Panc1 (cell line): Measurements from ENCODE around the gene RBMS1.

ENCODE experiments used
- CTCF ChIP-seq: fragments of 450-650 bp; IDR thresholded peaks from 2 replicates; pipeline ENCODE4 v1.5.1; 2017; ENCODE audit warnings: mild to moderate bottlenecking
- POLR2AphosphoS5 ChIP-seq: IDR thresholded peaks from 2 replicates; pipeline ENCODE4 v1.6.1; 2012; ENCODE audit warnings: mild to moderate bottlenecking, low read depth, low read length, moderate library complexity
- REST ChIP-seq, 2 experiments: IDR thresholded peaks; 2 replicates each; pipeline ENCODE4 v1.6.1; 2011 to 2012; ENCODE audit warnings: low read depth in 2 of 2, control low read depth in 1 of 2, low read length in 1 of 2, mild to moderate bottlenecking in 1 of 2, moderate library complexity in 1 of 2; ENCODE audit not compliant: insufficient read depth in 1 of 2
- SIN3A ChIP-seq: IDR thresholded peaks from 2 replicates; pipeline ENCODE4 v1.6.1; 2012; ENCODE audit warnings: low read depth, mild to moderate bottlenecking, low read length, moderate library complexity, borderline replicate concordance; ENCODE audit not compliant: insufficient read depth
- TCF7L2 ChIP-seq: IDR thresholded peaks from 2 replicates; pipeline ENCODE4 v1.6.1; 2011; ENCODE audit warnings: mild to moderate bottlenecking, low read depth, low read length, inconsistent platforms

- TF ChIP-seq CTCF: no peak
- TF ChIP-seq TCF7L2: no peak
- TF ChIP-seq REST (IDR thresholded peaks at IDR 0.05; ENCODE audit: insufficient read depth in 1 of 2, low read depth in 2 of 2, low read length in 1 of 2): no peak
- TF ChIP-seq POLR2AphosphoS5: no peak
- TF ChIP-seq SIN3A: no peak
Measured at GRCh38 chr2:160362541-160362940, 131.1 kb downstream of the RBMS1 start.
